Liver (tissue), 9 donors: ENCODE measurements around the gene RREB1. TPM values are rescaled to one million over a fixed set of nuclear protein-coding genes. Genes with fewer than 3 reads are reported as not detected.

ENCODE experiments used
- DNase-seq: peaks from one replicate; pipeline ENCODE4 v3.0.0-alpha.2; 2017; ENCODE audit warnings: low spot score
- H3K27ac ChIP-seq, 2 donors: one replicate each; pipeline ENCODE4 v1.7.0; 2013; ENCODE audit warnings: inconsistent platforms in 2 of 2, low read length in 2 of 2, control low read depth in 1 of 2, low read depth in 1 of 2, mild to moderate bottlenecking in 1 of 2
- H3K27me3 ChIP-seq, 4 donors: one replicate each; pipeline versions ENCODE4 v1.6.1 to v1.7.0; 2013; ENCODE audit warnings: low read length in 3 of 4, inconsistent platforms in 1 of 4, mild to moderate bottlenecking in 1 of 4, moderate library complexity in 1 of 4; ENCODE audit not compliant: control insufficient read depth in 4 of 4, insufficient read depth in 4 of 4
- H3K36me3 ChIP-seq, 4 donors: one replicate each; pipeline versions ENCODE4 v1.6.1 to v1.7.0; 2013; ENCODE audit warnings: low read length in 3 of 4, mild to moderate bottlenecking in 3 of 4, low read depth in 1 of 4, moderate library complexity in 1 of 4; ENCODE audit not compliant: control insufficient read depth in 4 of 4, insufficient read depth in 3 of 4
- H3K4me1 ChIP-seq, 4 donors: one replicate each; pipeline versions ENCODE4 v1.6.1 to v1.7.0; 2013; ENCODE audit warnings: low read length in 3 of 4, mild to moderate bottlenecking in 3 of 4, moderate library complexity in 1 of 4; ENCODE audit not compliant: control insufficient read depth in 4 of 4, insufficient read depth in 4 of 4
- H3K4me3 ChIP-seq, 3 donors: one replicate each; pipeline versions ENCODE4 v1.6.1 to v1.7.0; 2013; ENCODE audit warnings: low read length in 3 of 3, control low read depth in 1 of 3, low read depth in 1 of 3, mild to moderate bottlenecking in 1 of 3
- H3K9ac ChIP-seq, 2 donors: one replicate each; pipeline ENCODE4 v1.7.0; 2013; ENCODE audit warnings: low read length in 2 of 2, mild to moderate bottlenecking in 2 of 2, moderate library complexity in 2 of 2, control low read depth in 1 of 2, low read depth in 1 of 2
- H3K9me3 ChIP-seq, 4 donors: one replicate each; pipeline versions ENCODE4 v1.6.1 to v1.7.0; 2013; ENCODE audit warnings: low read length in 3 of 4; ENCODE audit not compliant: control insufficient read depth in 4 of 4
- CTCF ChIP-seq: fragments of 150-350 bp; IDR thresholded peaks from 2 replicates; pipeline ENCODE4 v1.5.1; 2017; ENCODE audit warnings: improper control_type of control experiment, low read depth, low read length; ENCODE audit not compliant: missing input control
- EGR1 ChIP-seq, 2 donors: IDR thresholded peaks; 2 replicates each; pipeline ENCODE4 v1.6.1; 2016 to 2018; ENCODE audit warnings: antibody characterized with exemption in 2 of 2, low read depth in 2 of 2
- GABPA ChIP-seq, 2 donors: IDR thresholded peaks in 1 of 2; conservative IDR thresholded peaks in 1 of 2; 2 replicates each; pipeline ENCODE4 v1.6.1; 2016; ENCODE audit warnings: antibody characterized with exemption in 2 of 2, mild to moderate bottlenecking in 1 of 2, moderate library complexity in 1 of 2
- HNF4A ChIP-seq, 2 donors: conservative IDR thresholded peaks; 2 replicates each; pipeline ENCODE4 v1.6.1; 2016; ENCODE audit warnings: antibody characterized with exemption in 2 of 2, mild to moderate bottlenecking in 2 of 2
- HNF4G ChIP-seq: IDR thresholded peaks from 2 replicates; pipeline ENCODE4 v1.6.1; 2016; ENCODE audit warnings: antibody characterized with exemption
- JUND ChIP-seq, 2 donors: IDR thresholded peaks; 2 replicates each; pipeline ENCODE4 v1.6.1; 2016; ENCODE audit warnings: antibody characterized with exemption in 2 of 2
- NR2F2 ChIP-seq: IDR thresholded peaks from 2 replicates; pipeline ENCODE4 v1.6.1; 2016; ENCODE audit warnings: antibody characterized with exemption
- RAD21 ChIP-seq, 2 donors: IDR thresholded peaks; 2 replicates each; pipeline ENCODE4 v1.6.1; 2016; ENCODE audit warnings: antibody characterized with exemption in 2 of 2, mild to moderate bottlenecking in 2 of 2
- REST ChIP-seq: IDR thresholded peaks from 2 replicates; pipeline ENCODE4 v1.6.1; 2016; ENCODE audit warnings: antibody characterized with exemption, mild to moderate bottlenecking
- SP1 ChIP-seq: IDR thresholded peaks from 2 replicates; pipeline ENCODE4 v1.6.1; 2018; ENCODE audit warnings: antibody characterized with exemption, mild to moderate bottlenecking
- TAF1 ChIP-seq: conservative IDR thresholded peaks from 2 replicates; pipeline ENCODE4 v1.6.1; 2016; ENCODE audit warnings: antibody characterized with exemption, mild to moderate bottlenecking
- YY1 ChIP-seq: IDR thresholded peaks from 2 replicates; pipeline ENCODE4 v1.6.1; 2016; ENCODE audit warnings: antibody characterized with exemption, mild to moderate bottlenecking
- ZBTB33 ChIP-seq: IDR thresholded peaks from 2 replicates; pipeline ENCODE4 v1.6.1; 2016; ENCODE audit warnings: antibody characterized with exemption
- WGBS: extraction: QIAGEN DNeasy Blood & Tissue Kit; methylation state at CpG from one replicate; pipeline ENCODE4 v1.1.7; 2013; 5-methylcytosine and 5-hydroxymethylcytosine counted together
- polyA plus RNA-seq, 2 donors: library from polyadenylated mRNA; stranded (reverse) in 1 of 2; unstranded in 1 of 2; fragments of 200-250 nt in 1 of 2; fragments of >200 nt in 1 of 2; fragmentation: Nextera tagmentation in 1 of 2; extraction: Ambion mirVana in 1 of 2; gene quantifications; one replicate each; pipeline versions ENCODE4 v1.2.1 to v1.2.3, GENCODE V29; 2013 to 2015
- total RNA-seq, 2 donors: library from RNA; depleted of rRNA; stranded (reverse); fragments of >200 nt; gene quantifications; one replicate each; pipeline ENCODE4 v1.2.3, GENCODE V29; 2014
- donor health status: healthy.
- donor health status: healthy.
- donor health status: healthy.
- donor health status: healthy.
- donor health status: healthy.

Gene RREB1
- total and polyA plus RNA-seq, 4 donors, result 10.1 to 28.9 (median 17.3) TPM

- DNase-seq, result no peak
- H3K27me3 ChIP-seq, result no peaks in the 10 kb centered on the region
- H3K9me3 ChIP-seq, result no peaks in the 10 kb centered on the region
- TF ChIP-seq ZBTB33 (no peak), TAF1 (no peak), EGR1 (IDR thresholded peaks at IDR 0.05; ENCODE audit: low read depth in 2 of 2) (no peak), HNF4A (conservative IDR thresholded peaks at IDR 0.05) (no peak), JUND (IDR thresholded peaks at IDR 0.05) (no peak), GABPA (IDR thresholded peaks at IDR 0.05 in 1 of 2, conservative IDR thresholded peaks at IDR 0.05 in 1 of 2) (no peak), NR2F2 (no peak), CTCF (no peak), RAD21 (IDR thresholded peaks at IDR 0.05) (no peak), HNF4G (no peak), SP1 (no peak)
- H3K4me1 ChIP-seq, result no peaks in the 10 kb centered on the region
- 81% methylated on average over 3 of the region's 3 CpGs for WGBS
- H3K4me3 ChIP-seq, result no peak overlapping the region
- no peak overlapping the region for H3K27ac ChIP-seq
- H3K9ac ChIP-seq, result no peak overlapping the region
- peaks cover 0 to 1% (median 0%) of the 10 kb centered on the region in 4 donors for H3K36me3 ChIP-seq
These were observed 7.5 kb upstream of the RREB1 start for GRCh38 chr6:7100072-7100752.

- no peak for DNase-seq
- Histone ChIP-seq H3K9me3 (no peaks in the 10 kb centered on the region), H3K27me3 (no peaks in the 10 kb centered on the region), H3K4me3 (no peak overlapping the region), H3K36me3 (peaks cover 0 to 1% (median 0%) of the 10 kb centered on the region in 4 donors), H3K4me1 (no peaks in the 10 kb centered on the region), H3K27ac (no peak overlapping the region), H3K9ac (no peak overlapping the region)
- WGBS, result 94% methylated on average over 10 of the region's 10 CpGs
- TF ChIP-seq EGR1 (IDR thresholded peaks at IDR 0.05; ENCODE audit: low read depth in 2 of 2), result no peak
- TF ChIP-seq RAD21 (IDR thresholded peaks at IDR 0.05), result no peak
- TF ChIP-seq YY1, result no peak
- TF ChIP-seq CTCF, result no peak
- no peak for TF ChIP-seq REST
- no peak for TF ChIP-seq TAF1
- no peak for TF ChIP-seq ZBTB33
- no peak for TF ChIP-seq JUND (IDR thresholded peaks at IDR 0.05)
These were observed 7.0 kb upstream of the RREB1 start for GRCh38 chr6:7100753-7101081.
